GM19395 (cell line): ENCODE data around the gene PRKCZ.

Experiments
- ATAC-seq: cut with Tn5 transposase; IDR thresholded peaks from one replicate; pipeline ENCODE4 v1.9.1; 2021; ENCODE audit warnings: mild to moderate bottlenecking, moderate library complexity; ENCODE audit not compliant: unreplicated experiment

The PRKCZ gene

DNA sequence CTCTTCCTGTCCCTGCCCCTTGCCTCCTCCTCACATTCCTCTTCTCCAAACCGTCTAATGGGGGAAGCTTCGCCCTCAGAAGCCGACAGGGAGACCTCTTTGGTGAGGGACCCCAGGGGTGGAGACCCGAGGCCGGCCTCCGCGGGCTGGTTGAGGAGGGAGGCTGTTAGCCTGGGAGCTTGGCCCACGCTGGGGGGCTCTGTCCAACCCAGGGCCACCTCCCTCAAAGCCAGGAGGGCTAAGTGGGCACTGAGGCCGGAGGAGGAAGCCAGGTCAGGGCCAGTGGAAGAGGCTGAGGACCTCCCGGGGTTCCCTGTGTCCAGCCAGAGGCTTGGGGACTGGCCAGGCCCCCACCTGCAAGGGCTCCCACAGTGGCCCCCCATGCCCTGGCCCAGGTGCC lies 25.8 kb upstream of the PRKCZ start:
- no peak for ATAC-seq

DNA sequence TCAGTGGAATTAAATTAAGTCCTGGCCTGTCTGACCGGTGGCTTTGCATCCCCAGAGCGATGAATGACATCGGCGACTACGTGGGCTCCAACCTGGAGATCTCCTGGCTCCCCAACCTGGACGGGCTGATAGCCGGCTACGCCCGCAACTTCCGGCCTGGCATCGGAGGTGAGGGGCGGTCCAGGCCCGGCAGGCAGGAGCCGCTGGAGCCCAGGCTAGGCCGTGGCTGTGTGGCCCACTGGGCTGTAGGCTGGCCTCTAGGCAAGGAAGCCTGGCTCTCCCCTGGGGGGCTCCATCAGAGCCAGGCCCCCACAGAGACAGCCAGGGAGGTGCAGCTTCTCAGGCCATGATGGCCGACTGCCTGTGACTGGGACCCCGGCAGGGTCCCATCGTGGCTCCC lies 25.3 kb upstream of the PRKCZ start:
- no peak for ATAC-seq

DNA sequence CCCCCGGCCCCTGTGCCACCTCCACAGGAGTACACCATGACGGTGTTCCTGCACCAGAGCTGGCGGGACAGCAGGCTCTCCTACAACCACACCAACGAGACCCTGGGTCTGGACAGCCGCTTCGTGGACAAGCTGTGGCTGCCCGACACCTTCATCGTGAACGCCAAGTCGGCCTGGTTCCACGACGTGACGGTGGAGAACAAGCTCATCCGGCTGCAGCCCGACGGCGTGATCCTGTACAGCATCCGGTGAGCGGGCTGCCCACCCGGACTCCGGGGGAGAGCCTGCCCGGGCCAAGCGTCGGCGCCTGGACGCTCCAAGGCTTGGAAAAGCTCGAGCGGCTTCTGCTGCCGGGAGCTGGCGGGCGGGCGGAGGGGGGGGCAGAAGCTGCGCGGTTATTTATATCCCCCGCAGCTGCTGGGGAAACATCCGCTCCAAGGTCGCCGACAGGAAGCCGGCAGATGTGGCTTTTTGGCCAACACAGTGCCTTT lies 24.7 kb upstream of the PRKCZ start:
- ATAC-seq, result no peak

DNA sequence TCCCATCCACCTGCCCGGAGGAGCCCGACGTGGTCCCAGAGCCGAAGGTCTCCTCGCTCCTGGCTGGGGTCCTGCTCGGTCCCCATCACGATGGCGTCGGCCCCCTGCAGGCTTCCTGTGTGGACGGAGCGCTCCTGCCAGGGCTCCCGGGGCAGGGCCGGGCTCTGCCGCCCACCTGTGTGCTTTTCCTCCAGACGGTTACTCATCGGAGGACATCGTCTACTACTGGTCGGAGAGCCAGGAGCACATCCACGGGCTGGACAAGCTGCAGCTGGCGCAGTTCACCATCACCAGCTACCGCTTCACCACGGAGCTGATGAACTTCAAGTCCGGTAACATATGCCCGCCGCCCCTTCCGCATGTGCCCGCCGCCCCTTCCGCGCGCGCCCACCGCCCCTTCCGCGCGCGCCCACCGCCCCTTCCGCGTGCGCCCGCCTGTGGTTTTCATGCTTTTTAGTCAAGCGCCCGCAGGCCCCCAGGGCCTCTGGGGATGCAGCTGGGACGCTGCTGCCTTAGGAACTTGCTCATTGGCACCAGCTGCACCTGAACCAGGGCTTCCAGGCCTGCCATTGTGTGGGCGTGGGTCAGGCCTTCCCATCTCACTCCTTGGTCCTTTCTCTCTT lies 22.1 kb upstream of the PRKCZ start:
- no peak for ATAC-seq

DNA sequence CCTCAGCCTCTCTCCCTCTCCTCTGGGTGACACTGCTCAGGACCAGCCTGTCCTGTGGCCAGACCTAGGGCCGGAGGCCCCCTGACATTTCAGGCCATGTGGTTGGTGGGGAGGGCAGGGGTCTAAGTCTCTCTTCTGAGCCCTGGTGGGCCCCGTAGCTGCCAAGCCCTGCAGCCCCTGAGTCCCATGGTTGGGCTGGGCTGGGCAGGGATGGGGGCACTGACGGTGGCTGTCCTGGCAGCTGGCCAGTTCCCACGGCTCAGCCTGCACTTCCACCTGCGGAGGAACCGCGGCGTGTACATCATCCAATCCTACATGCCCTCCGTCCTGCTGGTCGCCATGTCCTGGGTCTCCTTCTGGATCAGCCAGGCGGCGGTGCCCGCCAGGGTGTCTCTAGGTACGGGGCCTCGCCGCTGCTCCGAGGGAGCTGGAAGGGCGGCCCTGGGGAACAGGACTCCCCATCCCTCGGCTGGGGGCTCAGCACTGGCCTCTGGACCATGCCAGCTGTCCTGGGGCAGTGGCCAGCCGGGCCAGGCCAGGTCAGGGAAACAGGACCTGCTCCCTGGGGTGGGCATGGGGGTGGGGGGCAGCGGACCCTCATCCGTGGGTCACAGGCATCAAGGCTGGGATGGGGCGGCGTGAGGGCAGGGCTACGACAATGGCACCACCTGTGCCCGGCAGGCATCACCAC lies 21.2 kb upstream of the PRKCZ start:
- no peak for ATAC-seq

DNA sequence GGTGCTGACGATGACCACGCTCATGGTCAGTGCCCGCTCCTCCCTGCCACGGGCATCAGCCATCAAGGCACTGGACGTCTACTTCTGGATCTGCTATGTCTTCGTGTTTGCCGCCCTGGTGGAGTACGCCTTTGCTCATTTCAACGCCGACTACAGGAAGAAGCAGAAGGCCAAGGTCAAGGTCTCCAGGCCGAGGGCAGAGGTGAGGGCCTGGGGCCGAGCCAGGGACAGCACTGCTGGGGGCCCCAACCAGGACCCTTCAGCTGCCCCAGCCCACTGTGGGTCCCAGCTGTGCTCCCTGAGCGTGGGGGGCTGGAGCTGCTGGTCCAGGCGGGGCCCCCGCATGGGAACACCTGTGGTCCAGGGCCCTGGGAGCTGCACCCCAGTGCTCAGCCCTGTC lies 20.6 kb upstream of the PRKCZ start:
- no peak for ATAC-seq

DNA sequence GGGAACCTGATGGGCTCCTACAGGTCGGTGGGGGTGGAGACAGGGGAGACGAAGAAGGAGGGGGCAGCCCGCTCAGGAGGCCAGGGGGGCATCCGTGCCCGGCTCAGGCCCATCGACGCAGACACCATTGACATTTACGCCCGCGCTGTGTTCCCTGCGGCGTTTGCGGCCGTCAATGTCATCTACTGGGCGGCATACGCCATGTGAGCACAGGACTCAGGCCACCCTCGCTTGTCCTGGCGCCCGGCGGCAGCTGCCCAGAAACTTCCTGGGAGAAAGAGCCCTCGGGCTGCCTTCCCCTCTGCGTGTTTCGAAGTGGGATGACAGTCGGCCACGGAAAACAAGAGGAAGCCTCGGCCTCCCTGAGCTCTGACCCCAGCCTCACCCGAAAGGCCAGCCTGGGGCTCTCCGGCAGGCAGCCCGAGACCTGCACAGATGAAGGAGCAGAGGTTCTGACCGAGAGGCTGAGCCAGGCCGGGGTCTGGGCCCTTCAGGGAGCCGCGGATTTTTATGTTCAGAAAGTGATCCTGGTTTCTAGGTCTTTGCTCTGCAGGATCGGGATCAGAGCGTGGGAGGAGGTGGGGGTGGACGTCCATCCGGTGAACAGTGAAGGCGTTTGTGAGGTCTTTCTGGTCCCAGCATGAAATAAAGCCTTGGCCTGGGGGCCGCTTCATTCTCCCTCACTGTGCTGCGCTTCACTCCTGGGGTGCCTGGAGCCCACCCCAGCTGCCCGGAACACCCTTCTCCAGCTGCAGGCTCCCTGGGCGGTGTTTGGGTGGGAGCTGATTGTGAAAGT lies 19.9 kb upstream of the PRKCZ start:
- ATAC-seq, result no peak

DNA sequence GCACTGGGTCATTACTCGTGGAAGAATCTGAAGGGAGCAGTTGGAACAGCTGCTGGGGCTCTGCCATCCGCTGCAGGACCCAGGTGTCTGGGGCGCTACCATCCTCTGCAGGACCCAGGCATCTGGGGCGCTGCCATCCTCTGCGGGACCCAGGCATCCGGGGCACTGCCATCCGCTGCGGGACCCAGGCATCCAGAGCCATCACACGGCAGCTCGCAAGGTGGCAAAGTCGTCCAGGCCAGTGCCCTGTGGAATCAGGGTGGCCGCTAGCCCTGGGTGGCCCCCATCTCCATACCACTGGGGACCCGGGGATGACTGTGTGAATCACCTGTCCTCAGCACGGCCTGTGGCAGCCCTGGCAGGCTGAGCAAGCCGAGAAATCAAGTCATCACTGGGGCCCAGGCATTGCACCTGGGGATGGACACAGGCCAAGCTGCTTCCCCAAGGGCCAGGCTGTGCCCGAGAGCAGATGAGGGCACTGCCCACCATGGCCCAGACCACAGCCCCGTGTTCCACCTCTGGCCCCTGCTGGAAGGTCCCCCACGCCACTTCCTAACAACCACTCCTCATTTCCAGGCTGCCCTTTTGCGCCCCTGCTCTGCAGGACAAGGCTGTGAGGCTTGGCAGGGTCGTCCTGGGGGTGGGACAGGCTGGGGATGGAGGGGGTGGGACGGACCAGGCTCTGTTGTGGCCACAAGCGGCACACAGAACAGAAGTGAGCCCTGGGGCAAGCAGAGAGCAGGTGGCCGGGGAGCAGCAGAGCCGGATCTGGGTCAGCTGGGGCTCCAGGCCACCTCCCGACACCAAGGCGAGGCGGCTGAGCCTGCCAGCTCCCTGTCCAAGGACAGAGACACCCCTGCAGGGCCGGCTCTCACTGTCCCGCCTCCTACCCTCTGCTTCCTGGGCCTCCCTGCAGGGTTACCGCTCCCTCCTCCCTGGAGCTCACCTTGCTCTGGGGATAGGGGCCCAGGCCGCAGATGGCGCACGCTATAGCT lies 18.4 kb upstream of the PRKCZ start:
- no peak for ATAC-seq

DNA sequence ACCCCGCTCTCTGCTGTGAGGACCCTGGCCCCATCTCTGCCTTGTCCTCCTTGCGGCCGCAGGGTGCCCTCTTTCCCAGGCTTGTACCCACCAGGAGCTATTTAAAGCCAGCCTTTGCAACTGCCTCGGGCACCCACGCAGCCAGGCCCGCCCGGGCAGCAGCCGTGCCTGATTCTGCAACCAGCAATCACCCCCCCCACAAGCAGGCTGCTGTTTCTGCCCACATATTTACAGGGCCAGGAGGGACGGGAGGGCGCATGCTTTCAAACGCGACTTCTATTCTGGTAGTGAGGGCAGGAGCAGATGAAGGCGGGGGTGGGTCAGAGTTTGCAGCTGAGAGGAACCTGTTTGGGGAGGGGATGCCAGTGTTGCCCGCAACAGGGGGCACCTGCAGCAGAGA lies 17.5 kb upstream of the PRKCZ start:
- no peak for ATAC-seq

DNA sequence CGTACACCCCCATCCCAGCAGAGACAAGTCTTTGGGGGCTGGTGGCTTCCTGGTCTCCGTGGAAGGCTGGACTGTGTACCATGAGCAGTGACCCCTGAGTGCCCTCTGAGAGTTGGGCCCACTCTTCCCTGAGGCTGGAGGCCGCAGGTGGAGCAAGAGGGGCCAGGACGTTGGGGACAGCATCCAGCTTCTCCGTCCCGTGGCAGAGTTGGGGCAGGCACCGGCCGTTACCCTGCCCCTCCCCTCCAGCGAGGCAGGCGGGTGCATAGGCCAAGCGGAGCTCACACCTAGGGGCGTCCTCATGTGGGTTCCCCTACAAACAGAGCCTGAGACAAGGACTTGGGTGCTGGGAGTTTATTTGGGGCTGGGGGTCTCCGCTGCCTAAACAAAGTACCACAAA lies 17.0 kb upstream of the PRKCZ start:
- no peak for ATAC-seq

DNA sequence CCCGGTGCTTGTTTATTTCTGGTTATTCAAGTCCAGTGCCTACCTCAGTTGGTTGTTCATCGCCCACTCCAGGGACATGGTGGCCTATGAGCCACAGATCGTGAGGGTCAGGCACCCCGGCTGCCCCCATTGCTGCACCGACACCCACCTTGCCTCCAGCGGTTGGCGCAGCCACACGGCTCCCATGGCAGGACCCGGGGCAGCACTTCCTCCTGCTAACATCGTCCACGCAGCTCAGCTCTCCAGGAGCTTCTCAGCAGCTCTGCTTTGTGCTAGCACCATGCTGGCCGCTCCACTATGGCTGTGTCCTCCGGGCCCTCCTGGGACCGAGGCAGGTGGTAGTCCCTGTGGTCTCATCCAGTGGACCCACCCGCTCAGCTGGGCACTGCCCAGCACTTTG lies 13.9 kb upstream of the PRKCZ start:
- ATAC-seq, result no peak

DNA sequence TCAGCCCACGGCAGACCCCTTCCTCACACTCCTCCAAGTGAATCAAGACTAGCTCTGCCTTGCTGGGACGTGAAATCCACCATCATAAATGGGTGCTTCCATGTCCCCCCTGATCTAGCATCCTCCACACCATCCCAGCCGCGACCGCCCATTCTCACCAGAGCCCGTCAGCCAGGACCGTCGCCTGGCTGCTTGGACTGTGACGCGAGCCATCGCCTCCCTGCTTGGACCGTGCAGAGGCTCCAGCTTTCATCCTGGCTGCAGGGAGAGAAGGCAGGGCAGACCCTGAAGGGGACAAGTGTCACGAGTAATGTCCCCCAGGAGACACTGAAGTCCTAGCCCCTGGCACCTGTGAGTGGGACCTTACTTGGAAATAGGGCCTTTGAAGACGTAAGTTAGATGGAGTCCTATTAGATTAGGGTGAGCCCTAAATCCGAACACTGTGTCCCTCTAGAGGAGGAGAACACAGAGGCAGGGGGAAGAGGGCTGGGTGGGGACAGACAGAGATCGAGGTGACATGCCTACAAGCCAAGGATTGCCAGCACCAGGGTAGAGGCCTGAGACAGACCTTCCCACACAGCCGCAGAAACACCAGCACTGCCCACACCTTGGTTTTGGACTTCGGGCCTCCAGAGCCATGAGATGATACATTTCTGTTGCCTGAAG lies 12.8 kb upstream of the PRKCZ start:
- no peak for ATAC-seq

DNA sequence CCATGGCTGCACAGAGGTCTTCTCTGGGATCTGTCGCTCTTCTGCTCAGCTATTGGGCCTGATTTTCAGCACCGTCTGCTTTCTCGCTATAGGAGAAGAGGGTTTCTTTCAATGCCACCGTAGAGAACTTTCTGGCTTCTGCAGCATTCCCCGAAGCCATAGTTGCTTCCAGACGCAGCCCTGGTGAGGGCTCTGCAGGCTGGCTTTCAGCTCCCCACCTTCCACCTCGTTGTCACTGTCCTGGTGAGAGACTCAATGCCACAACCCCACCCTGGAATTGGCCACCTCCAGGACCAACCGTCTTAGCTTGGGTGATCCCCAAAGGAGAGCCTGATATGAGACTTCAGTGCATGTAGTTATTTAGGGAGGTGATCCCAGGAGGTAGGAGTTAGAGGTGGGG lies 12.0 kb upstream of the PRKCZ start:
- ATAC-seq, result no peak

DNA sequence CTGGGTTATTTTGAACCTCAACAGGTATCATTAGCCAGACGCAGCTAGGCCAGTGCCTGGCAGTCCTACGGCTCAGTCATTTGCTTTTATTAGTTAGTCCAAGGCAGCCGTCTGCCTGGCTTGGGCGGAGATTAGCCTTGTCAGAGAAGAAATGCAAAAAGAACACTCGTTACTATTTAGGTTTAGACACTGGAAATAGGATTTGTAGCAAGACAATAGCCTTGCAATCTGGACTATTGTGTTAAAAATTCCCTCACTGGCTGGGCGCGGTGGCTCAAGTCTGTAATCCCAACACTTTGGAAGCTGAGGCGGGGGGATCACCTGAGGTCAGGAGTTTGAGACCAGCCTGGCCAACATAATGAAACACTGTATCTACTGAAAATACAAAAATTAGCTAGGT lies 11.0 kb upstream of the PRKCZ start:
- ATAC-seq, result no peak

DNA sequence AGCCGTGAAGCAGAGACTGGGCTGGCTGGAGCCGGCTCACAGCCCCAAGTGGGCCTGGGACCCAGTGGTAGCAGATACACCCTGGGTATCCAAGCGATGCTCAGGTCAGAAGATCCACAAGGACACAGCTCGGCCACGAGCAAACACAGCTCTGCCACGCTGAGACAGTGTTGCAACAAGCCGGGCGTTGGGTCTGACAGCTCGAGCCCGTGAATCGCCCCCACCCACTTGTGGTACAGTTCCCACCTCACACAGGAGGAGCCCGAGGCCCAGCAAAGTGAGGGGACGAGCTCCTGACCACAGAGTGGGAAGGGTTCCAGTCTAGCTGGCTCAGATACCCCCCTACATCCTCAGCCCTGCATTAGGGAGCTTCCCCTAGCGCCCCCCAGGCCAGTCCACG lies 8.9 kb upstream of the PRKCZ start:
- ATAC-seq, result no peak

DNA sequence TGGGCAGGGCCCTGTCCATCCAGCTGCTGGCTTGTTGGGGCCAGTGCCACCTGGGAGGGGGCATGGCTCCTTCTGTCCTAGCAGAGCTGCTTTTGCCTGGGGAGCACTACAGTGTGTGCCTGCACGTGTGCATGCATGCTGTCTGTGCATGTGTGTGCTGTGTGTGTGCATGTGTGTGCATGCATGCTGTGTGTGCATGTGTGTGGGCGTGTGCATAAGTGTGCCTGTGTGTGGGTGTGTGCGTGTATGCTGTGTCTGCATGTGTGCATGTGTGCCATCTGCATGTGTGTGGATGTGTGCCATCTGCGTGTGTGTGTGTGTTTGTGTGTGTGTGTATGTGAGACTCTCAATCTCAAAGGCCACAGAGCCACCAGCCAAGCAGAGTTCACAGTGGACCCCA lies 8.3 kb upstream of the PRKCZ start:
- ATAC-seq, result no peak

DNA sequence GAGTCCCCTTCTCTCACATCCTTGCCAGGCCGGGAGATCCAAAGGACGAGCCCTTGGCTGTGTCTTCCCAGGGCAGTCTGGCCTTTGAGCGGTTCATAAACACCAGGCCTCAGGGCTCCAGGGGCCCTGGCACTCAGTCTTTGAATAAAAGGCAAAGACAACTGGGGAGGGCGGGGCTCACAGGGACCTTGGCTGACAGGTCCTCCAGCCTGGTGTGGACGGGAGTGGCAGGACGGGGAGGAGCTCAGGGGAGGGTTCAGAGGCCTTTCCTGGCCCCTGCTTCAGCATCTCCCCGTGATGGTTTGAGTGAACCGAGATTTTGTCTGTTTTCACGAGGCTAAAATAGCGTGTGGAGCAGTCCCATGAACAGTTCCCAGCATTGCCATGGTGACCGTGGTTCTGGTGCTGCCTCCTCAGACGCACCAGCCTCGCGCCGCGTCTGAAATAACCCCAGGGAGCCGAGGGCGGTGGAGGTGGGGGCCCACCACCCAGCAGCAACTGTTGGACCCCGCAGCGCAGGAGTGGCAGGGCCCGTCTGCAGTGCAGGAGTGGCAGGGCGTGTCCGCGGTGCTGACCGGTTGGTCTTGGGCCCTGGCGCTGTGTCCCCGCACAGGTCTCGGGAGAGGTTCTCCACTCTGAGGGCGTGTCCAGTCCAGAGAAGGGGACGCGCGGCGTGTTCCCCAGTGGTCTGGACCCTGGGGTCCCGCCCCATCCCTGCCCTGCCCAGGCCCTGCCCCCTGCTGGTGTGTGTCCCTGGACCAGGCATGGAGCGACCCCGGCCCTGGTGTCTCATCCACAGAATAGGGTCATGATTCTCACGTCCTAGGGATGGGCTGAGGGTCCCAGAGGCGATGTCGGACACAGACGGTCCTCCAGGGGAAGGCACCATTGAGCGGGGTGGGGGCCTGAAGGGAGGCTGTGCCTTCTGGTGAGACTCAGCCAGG lies 7.1 kb upstream of the PRKCZ start:
- ATAC-seq, result no peak

DNA sequence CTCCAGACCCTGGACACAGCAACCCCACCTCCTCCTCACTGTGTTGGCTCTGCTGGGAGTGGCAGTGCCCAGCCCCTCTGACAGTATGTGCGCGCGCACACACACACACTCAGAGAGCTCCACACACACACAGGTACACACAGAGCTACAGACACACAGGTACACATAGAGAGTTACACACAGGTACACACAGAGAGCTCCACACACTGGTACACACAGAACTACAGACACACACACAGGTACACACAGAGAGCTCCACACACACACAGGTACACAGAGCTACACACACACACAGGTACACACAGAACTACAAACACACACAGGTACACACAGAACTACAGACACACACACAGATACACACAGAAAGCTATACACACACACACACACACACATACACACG lies 6.3 kb upstream of the PRKCZ start:
- no peak for ATAC-seq
